ENCODE data around the gene PARP15. TPM values are rescaled to one million over a fixed set of nuclear protein-coding genes. Genes with fewer than 3 reads are reported as not detected.

The PARP15 gene
- total and polyA plus RNA-seq, 12 donors, result 0.12 to 4.3 (median 1.3) TPM

- TF ChIP-seq CTCF (IDR thresholded peaks at IDR 0.05) (no peak), POLR2A (IDR thresholded peaks at IDR 0.05) (no peak)
- H3K36me3 ChIP-seq (replicated peaks in 1 of 2), result peaks cover 0 to 81% of the 10 kb centered on the region in 2 donors
- H3K27me3 ChIP-seq, result no peaks in the 10 kb centered on the region
- H3K27ac ChIP-seq, result no peak overlapping the region
- H3K9me3 ChIP-seq (replicated peaks in 1 of 3), result no peaks in the 10 kb centered on the region
- no peak overlapping the region for H3K4me3 ChIP-seq
- no peaks in the 10 kb centered on the region for H3K4me1 ChIP-seq (replicated peaks in 1 of 2)
- 80 to 92% (median 88%) methylated on average over 3 of the region's 3 CpGs for WGBS, 4 donors
- intact Hi-C loops (cut with DNase I), result no loop called here
- no peak for DNase-seq
These were observed 29.4 kb upstream of the PARP15 start for GRCh38 chr3:122548076-122548475.

DNA sequence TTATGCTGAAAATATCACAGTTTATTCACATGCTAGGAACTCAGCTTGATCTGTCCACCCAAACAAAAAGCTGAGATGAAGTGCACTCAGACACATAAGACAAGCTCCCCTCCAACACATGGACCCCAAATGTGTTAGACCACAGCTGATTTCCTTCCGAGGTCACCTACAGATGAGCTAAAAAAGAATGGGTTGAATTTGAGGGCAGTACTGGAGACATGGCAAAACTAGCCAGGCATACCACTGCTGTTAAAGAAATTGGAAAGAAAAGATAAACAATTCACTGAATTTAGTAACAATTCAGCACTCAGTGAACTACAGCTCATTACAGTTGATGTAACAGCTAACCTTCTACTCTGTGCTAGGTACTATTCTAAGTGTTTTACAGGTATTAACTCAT, 28.8 kb upstream of the PARP15 start:
- 92 to 95% (median 94%) methylated on average over 1 of the region's 1 CpG for WGBS, 4 donors

GRCh38 chr3:122553171-122553570, 24.3 kb upstream of the PARP15 start:
- peaks cover 0 to 84% of the 10 kb centered on the region in 2 donors for H3K36me3 ChIP-seq (replicated peaks in 1 of 2)
- WGBS, 4 donors, result 61 to 89% (median 74%) methylated on average over 3 of the region's 3 CpGs
- no peak for TF ChIP-seq POLR2A (IDR thresholded peaks at IDR 0.05)
- H3K4me3 ChIP-seq, result no peak overlapping the region
- no peaks in the 10 kb centered on the region for H3K9me3 ChIP-seq (replicated peaks in 1 of 3)
- intact Hi-C loops (cut with DNase I), result no loop called here
- H3K4me1 ChIP-seq (replicated peaks in 1 of 2), result peaks cover 0 to 2% of the 10 kb centered on the region in 2 donors
- no peak for DNase-seq
- no peak overlapping the region for H3K27ac ChIP-seq
- no peaks in the 10 kb centered on the region for H3K27me3 ChIP-seq

More for the DNA sequence above, 28.8 kb upstream of the PARP15 start:
- intact Hi-C loops (cut with DNase I), result no loop called here
- no peak overlapping the region for H3K4me3 ChIP-seq
- H3K4me1 ChIP-seq (replicated peaks in 1 of 2), result no peaks in the 10 kb centered on the region
- H3K27me3 ChIP-seq, result no peaks in the 10 kb centered on the region
- H3K9me3 ChIP-seq (replicated peaks in 1 of 3), result no peaks in the 10 kb centered on the region
- no peak for TF ChIP-seq POLR2A (IDR thresholded peaks at IDR 0.05)
- no peak for TF ChIP-seq CTCF (IDR thresholded peaks at IDR 0.05)
- peaks cover 0 to 79% of the 10 kb centered on the region in 2 donors for H3K36me3 ChIP-seq (replicated peaks in 1 of 2)
- DNase-seq, result no peak
- H3K27ac ChIP-seq, result no peak overlapping the region

DNA sequence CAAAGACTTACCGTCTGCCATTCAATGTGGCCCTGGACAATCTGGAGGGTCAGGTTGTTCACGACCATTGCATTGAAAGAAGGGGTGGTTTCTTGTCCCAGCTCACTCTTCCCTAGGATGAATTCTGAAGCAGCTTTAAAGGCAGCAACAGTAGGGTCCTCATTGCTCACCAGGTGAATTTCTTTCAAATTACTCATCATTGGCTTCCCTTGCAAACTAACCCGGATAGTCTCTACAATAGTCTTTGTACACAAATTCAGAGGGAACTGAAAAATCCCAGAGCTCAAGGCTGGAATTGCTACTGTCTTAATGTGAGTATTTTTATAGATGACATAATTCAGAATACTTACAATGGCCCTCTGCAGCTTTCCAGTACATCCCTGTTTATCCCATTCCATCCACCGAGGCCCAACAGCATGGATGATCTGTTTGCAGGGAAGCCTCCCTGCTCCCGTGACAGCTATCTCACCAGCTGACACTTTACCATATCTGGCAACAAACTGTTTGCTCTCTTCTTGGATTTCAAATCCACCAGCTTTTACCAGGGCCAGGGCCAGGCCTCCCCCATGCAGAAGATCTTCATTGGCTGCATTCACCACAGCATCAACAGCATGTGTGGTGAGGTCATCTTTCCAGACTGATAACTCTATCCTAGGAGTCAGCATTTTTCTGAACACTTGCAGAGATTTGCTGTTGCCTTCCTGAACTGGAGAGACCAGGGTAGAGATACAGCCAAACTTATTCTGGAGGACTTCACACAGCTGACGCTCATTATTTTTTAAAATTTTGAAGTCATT, 22.0 kb upstream of the PARP15 start:
- Histone ChIP-seq H3K4me1 (replicated peaks in 1 of 2) (peaks cover 0 to 9% of the 10 kb centered on the region in 2 donors), H3K27me3 (no peaks in the 10 kb centered on the region), H3K9me3 (replicated peaks in 1 of 3) (no peaks in the 10 kb centered on the region), H3K27ac (no peak overlapping the region), H3K36me3 (replicated peaks in 1 of 2) (peaks cover 0 to 82% of the 10 kb centered on the region in 2 donors), H3K4me3 (no peak overlapping the region)
- TF ChIP-seq POLR2A (IDR thresholded peaks at IDR 0.05) (no peak), CTCF (IDR thresholded peaks at IDR 0.05) (no peak)
- WGBS, 4 donors, result 90 to 92% (median 92%) methylated on average over 6 of the region's 6 CpGs
- intact Hi-C loops (cut with DNase I), result no loop called here
- no peak for DNase-seq

DNA sequence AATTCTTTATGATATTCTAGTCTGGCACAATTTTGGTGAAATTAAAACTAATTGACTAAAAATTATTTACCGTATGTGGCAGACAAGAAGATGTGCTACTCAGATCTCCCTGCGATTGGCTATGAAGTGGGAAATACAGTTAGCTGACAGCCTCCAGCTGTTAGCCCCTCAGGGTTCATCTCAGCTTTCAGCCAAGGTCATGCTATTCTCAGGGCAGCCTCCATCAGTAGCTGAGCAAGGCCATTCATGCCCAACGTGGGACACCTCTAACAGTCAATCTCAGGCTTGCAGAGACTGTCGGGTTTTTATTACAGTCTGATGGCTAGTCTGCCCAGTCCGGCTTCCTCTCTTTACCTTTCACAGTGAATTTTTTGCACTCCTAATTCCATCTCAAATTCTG, 20.1 kb upstream of the PARP15 start:
- 70 to 79% (median 74%) methylated on average over 5 of the region's 5 CpGs for WGBS, 4 donors
- TF ChIP-seq POLR2A (IDR thresholded peaks at IDR 0.05) (no peak), CTCF (IDR thresholded peaks at IDR 0.05) (no peak)
- intact Hi-C loops (cut with DNase I), result no loop called here
- Histone ChIP-seq H3K36me3 (replicated peaks in 1 of 2) (peaks cover 0 to 66% of the 10 kb centered on the region in 2 donors), H3K4me1 (replicated peaks in 1 of 2) (peaks cover 0 to 10% of the 10 kb centered on the region in 2 donors), H3K27me3 (no peaks in the 10 kb centered on the region), H3K4me3 (no peak overlapping the region), H3K27ac (no peak overlapping the region), H3K9me3 (replicated peaks in 1 of 3) (no peaks in the 10 kb centered on the region)
- no peak for DNase-seq

All from adrenal gland (tissue), 12 donors.